Central memory CD4-positive, alpha-beta T cell (primary cell): Measurements from ENCODE around the gene UTP18.
"Not testable (repeated sequence)": the region's sequence is repeated elsewhere in the genome, so short reads cannot be mapped to it uniquely, and the experiment has no call there.

Source experiments
- DNase-seq: peaks from one replicate; pipeline ENCODE4 v3.0.0; 2022
- total RNA-seq, 3 experiments: gene quantifications; one replicate each; lab custom pipeline; 2026; lab: John Stamatoyannopoulos, UW

UTP18 gene
- 67.5 to 164 (median 76.0) reads per million in 3 experiments for total RNA-seq

- peak; percentile 97 for DNase-seq
These were observed at the start of gene UTP18 for GRCh38 chr17:51260237-51261023. UTP18 (plus strand) TSS chr17:51260546; CDS start chr17:51260585, 39 bp downstream.

DNA sequence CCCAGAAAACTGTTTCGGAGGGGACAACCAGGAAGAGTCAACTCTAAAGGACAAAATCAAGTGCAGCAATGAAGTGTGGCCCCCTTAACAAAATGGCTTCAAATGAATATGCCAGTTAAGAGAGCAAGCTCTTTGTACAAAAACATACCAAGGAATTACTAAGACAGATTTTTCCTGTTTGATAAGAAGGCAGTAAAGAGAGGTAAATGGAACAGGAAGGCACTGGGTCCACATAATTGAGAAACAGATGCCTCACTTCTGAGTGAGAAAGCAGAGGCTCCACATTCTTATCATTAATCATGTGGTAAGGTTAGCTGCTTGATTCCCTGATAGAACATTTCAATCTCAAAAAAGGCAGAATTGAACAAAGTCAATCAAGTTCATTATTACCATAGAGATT lies 45.4 kb upstream of the UTP18 start:
- no peak for DNase-seq

GRCh38 chr17:51217946-51218345 lies 42.4 kb upstream of the UTP18 start:
- no peak for DNase-seq

- DNase-seq = no peak
These were observed 39.0 kb upstream of the UTP18 start for GRCh38 chr17:51221322-51221721.

DNA sequence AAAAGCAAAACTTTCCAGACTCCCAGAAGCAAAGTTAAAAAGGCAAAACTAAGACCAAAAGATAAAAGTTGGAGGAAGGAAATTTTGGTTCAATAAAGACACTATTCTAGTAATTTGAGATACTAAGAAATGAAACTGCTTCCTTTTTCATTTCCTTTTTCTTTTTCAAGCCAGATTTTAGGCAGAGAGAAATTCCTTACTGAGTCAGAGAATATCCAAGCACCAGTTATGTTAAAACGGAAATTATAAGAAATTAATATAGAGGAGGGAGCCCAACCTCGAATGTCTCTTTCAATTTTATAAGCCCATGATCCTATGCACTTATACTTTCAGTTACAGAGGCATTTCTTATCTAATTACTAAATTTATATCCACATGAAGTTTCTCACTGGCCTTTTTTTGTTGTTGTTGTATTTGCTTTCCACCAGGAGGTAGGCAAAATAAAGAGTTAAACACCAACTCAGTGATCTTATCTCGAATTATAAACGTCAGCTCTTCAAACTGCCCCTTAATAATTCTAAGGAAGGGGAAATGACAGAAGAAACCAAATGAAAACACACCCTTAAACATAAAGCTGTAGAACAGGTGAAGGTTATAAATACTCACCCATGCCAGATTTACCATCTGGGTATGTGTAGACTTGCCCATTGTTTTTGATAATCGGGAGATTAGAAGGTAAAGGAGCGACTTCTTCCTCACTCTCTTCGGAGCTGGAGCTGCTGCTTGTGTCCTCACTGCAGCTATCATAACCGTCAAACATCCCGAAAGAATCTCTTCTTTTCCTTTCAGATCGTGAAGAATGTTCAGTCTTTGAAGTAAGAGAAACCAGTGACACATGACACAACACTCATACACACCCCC lies 35.7 kb upstream of the UTP18 start:
- no peak for DNase-seq

GRCh38 chr17:51225523-51225922 lies 34.8 kb upstream of the UTP18 start:
- DNase-seq = not testable (repeated sequence)

DNA sequence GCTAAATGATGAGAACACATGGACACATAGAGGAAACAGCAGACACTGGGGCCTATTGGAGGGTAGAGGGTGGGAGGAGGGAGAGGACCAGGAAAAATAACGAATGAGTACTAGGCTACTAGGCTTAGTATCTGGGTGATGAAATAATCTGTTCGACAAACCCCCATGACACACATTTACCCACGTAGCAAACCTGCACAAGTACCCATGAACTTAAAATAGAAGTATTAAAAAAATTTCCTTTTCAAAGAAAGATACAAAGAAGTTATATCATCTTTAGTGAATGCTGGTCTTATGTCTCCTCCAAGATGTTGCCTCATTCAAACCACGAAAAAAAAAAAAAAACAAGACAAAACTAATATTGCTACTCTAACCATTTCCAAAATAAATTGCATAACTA lies 32.2 kb upstream of the UTP18 start:
- no peak for DNase-seq

- no peak for DNase-seq
These were observed 30.5 kb upstream of the UTP18 start for GRCh38 chr17:51229889-51230288.

DNA sequence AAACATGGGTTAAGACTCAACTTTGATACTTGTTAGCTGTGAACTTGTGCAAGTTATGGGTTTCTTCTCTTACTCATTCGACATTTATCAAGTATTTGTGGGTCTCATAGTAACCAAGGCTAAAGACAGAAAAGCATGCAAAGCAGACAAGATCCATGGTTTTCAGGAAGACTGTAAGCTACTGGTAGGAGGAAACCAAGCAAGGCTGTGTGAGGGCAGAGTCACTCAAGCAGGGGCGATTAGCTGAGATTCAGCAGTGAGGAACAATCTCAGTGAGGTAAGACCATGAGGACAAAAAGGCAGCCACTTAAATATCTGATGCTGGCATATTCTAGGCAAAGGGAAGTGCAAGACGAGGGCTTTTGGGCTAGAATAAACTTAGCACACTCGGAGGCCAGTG lies 30.0 kb upstream of the UTP18 start:
- no peak for DNase-seq

GRCh38 chr17:51231999-51232398 lies 28.3 kb upstream of the UTP18 start:
- no peak for DNase-seq

DNA sequence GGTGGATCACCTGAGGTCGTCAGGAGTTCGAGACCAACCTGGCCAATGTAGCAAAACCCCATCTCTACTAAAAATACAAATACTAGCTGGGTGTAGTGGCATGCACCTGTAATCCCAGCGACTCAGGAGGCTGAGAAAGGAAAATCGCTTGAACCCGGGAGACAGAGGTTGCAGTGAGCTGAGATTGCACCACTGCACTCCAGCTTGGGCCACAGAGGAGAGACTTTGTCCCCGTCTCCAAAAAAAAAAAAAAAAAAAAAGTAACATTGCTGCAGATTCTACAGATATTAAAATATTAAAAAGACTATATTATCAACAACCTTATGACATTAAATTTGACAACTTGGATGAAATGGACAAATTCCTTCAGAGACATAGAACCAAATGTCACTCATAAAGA lies 26.2 kb upstream of the UTP18 start:
- DNase-seq = no peak

DNA sequence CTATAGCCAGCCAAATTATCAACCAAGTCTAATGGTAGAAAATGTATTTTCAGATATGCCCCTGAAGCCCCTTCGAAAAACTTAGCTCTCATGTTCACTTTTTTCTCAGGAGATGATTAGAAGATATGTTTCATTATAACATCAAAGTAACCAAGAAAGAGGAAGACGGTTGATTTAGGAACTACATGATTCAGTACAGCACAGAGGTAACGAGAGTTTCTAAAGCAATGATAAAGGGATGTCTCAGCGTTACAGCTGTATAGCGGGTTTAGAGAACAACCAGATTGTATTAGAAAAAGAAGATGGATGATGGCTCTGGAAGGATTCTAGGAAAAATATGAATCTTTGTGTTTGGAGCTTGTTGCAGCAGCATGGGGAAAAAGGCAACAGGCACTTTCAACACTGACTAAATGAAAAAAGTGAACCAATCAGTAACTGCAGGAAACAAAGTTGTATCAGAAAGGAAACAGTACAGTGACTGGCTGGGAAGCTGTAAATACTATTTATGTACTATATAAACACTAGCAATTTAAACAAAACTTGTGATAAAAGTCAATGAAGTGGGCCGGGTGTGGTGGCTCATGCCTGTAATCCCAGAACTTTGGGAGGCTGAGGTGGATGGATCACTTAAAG lies 22.0 kb upstream of the UTP18 start:
- DNase-seq = no peak

DNA sequence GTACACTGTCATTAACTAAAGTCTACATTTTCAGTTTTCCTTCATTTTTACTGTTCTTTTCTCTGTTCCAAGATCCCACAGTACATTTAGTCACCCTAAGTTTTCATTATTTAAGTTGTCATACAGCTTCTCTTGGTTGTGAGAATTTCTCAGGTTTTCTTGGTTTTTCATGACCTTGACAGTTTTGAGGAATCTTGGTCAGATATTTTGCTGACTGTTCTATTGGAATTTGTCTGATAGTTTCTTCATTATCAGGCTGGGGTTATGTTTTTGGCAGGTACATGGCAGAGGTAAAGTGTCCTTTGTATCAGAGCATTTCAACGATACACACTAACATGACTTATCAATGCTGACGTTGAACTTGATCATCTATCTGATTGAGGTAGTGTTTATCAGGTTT lies 20.1 kb upstream of the UTP18 start:
- DNase-seq = no peak

GRCh38 chr17:51244041-51244440 lies 16.3 kb upstream of the UTP18 start:
- no peak for DNase-seq

GRCh38 chr17:51245535-51245934 lies 14.8 kb upstream of the UTP18 start:
- no peak for DNase-seq

GRCh38 chr17:51250314-51250840 lies 10.0 kb upstream of the UTP18 start:
- no peak for DNase-seq

- DNase-seq = no peak
These were observed 9.3 kb upstream of the UTP18 start for GRCh38 chr17:51251010-51251409.

GRCh38 chr17:51255673-51256072 lies 4.7 kb upstream of the UTP18 start:
- DNase-seq = no peak

DNA sequence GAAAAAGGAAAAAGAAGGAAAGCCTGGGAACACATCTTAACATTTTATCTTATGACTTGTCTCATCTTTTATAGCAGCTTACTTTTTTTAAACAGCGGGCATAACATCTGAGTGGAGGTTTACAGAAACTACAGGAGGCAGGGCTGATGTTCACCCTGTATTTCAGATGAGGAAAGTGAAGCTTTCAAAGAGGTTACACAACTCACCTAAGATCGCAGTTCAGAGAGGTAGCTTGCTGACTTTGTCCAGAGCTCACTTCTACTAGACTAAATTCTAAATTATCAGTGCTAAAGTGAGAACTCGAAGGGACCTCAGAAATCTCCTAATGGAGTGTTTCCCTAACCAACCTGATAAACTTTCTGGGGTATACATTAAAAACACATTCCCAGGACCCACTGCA lies 4.2 kb upstream of the UTP18 start:
- DNase-seq = no peak

GRCh38 chr17:51257150-51258081 lies 2.9 kb upstream of the UTP18 start:
- DNase-seq = no peak

- DNase-seq = no peak
These were observed 1.4 kb upstream of the UTP18 start for GRCh38 chr17:51258756-51259563.
